A673 (cell line): ENCODE results near the gene AUP1. TPM values are rescaled to one million over a fixed set of nuclear protein-coding genes. Genes with fewer than 3 reads are reported as not detected.
A peak's percentile ranks its signal among the peaks of the same experiment; 100 is the strongest.

ENCODE experiments used
- BruUV-seq: library from RNA; stranded (reverse); fragments of 400-500 nt; replicated peaks from 2 replicates; lab custom pipeline; 2021; lab: Mats Ljungman, UMichigan
- CTCF ChIA-PET: fragments of 300-600 bp; sonication (Branson Sonifier 250); formaldehyde crosslinking; loops from one replicate; lab custom pipeline; 2022; ENCODE audit warnings: antibody characterized with exemption; lab: Charles Lee
- POLR2A ChIA-PET: fragments of 300-600 bp; sonication (Branson Sonifier 250); formaldehyde crosslinking; loops from one replicate; lab custom pipeline; 2022; ENCODE audit warnings: antibody characterized with exemption; ENCODE audit not compliant: low non-redundant PET; lab: Charles Lee
- DNase-seq: peaks from one replicate; pipeline ENCODE4 v3.0.0-alpha.2; 2015; ENCODE audit warnings: low spot score
- H3K27ac ChIP-seq: fragments of 200-600 bp; sonication (generic); 2 replicates; pipeline ENCODE4 v1.5.1; 2016; ENCODE audit warnings: mixed run types, low read depth, mild to moderate bottlenecking, mixed read lengths, antibody characterized with exemption, low read length; ENCODE audit not compliant: poor library complexity, severe bottlenecking
- H3K27me3 ChIP-seq: fragments of 200-600 bp; sonication (generic); replicated peaks from 2 replicates; pipeline ENCODE4 v1.6.1; 2017; ENCODE audit warnings: mixed run types, low read depth, mild to moderate bottlenecking, mixed read lengths, antibody characterized with exemption, low read length; ENCODE audit not compliant: insufficient read depth, poor library complexity
- H3K36me3 ChIP-seq: fragments of 200-600 bp; sonication (generic); 2 replicates; pipeline ENCODE4 v1.6.1; 2016; ENCODE audit warnings: mixed run types, mild to moderate bottlenecking, mixed read lengths, antibody characterized with exemption, low read length; ENCODE audit not compliant: insufficient read depth, poor library complexity, severe bottlenecking
- H3K4me1 ChIP-seq: fragments of 200-600 bp; sonication (generic); 2 replicates; pipeline ENCODE4 v1.6.1; 2017; ENCODE audit warnings: mixed run types, mild to moderate bottlenecking, mixed read lengths, antibody characterized with exemption, low read length; ENCODE audit not compliant: insufficient read depth, poor library complexity, severe bottlenecking
- H3K4me3 ChIP-seq: fragments of 200-600 bp; sonication (generic); 2 replicates; pipeline ENCODE4 v1.5.1; 2016; ENCODE audit warnings: low read depth, mixed run types, mild to moderate bottlenecking, mixed read lengths, low read length; ENCODE audit not compliant: poor library complexity, severe bottlenecking
- H3K9me3 ChIP-seq: fragments of 200-600 bp; sonication (generic); 2 replicates; pipeline ENCODE4 v1.6.1; 2016; ENCODE audit warnings: mixed run types, low read depth, mild to moderate bottlenecking, mixed read lengths, antibody characterized with exemption, low read length; ENCODE audit not compliant: poor library complexity, severe bottlenecking
- CTCF ChIP-seq: fragments of 300-800, 200-600 bp; sonication (generic); conservative IDR thresholded peaks from 2 replicates; pipeline ENCODE4 v1.5.1; 2017; ENCODE audit warnings: low read depth, mild to moderate bottlenecking, antibody characterized with exemption, low read length, moderate library complexity, mixed read lengths
- EZH2 ChIP-seq: fragments of 200-600 bp; sonication (generic); IDR thresholded peaks from 2 replicates; pipeline ENCODE4 v1.6.1; 2017; ENCODE audit warnings: borderline replicate concordance, low read depth, mild to moderate bottlenecking, mixed read lengths, antibody characterized with exemption, low read length; ENCODE audit not compliant: poor library complexity, severe bottlenecking
- intact Hi-C: fragments of 100-400 bp; cut with micrococcal nuclease; formaldehyde crosslinking; loops from one replicate; pipeline ENCODE4 v1.10.0; 2022; ENCODE audit not compliant: unreplicated experiment
- total RNA-seq: library from RNA; stranded (reverse); gene quantifications from 2 replicates; pipeline ENCODE4 v1.2.3, GENCODE V29; 2021

The AUP1 gene
- total RNA-seq, 1 experiment from 2014 or later, result 126 TPM

GRCh38 chr2:74550231-74550630 is 20.7 kb upstream of the AUP1 start:
- H3K9me3 ChIP-seq, result no peaks in the 10 kb centered on the region
- H3K27me3 ChIP-seq, result peaks cover 14% of the 10 kb centered on the region
- POLR2A ChIA-PET, result no interaction called here
- H3K27ac ChIP-seq, result no peak overlapping the region
- no peak overlapping the region for H3K4me3 ChIP-seq
- DNase-seq, result no peak
- H3K4me1 ChIP-seq, result peaks cover 5% of the 10 kb centered on the region
- CTCF ChIA-PET, result no interaction called here
- intact Hi-C loops, result no loop called here
- no TSS peak for BruUV-seq
- no peaks in the 10 kb centered on the region for H3K36me3 ChIP-seq
- no peak for TF ChIP-seq CTCF
- no peak for TF ChIP-seq EZH2

- peaks cover 14% of the 10 kb centered on the region for H3K27me3 ChIP-seq
- H3K36me3 ChIP-seq, result no peaks in the 10 kb centered on the region
- H3K4me3 ChIP-seq, result peak overlapping the region; percentile 48
- intact Hi-C loops, result no loop called here
- H3K4me1 ChIP-seq, result peaks cover 5% of the 10 kb centered on the region
- POLR2A ChIA-PET, result no interaction called here
- peak; percentile 38 for DNase-seq
- H3K27ac ChIP-seq, result no peak overlapping the region
- no TSS peak for BruUV-seq
- CTCF ChIA-PET, result no interaction called here
- TF ChIP-seq EZH2, result no peak
- TF ChIP-seq CTCF, result no peak
- H3K9me3 ChIP-seq, result no peaks in the 10 kb centered on the region
Observed at GRCh38 chr2:74548900-74549826, 19.7 kb upstream of the AUP1 start.

GRCh38 chr2:74548285-74548899 is 18.9 kb upstream of the AUP1 start:
- no peaks in the 10 kb centered on the region for H3K36me3 ChIP-seq
- H3K4me3 ChIP-seq, result peak overlapping the region; percentile 48
- peaks cover 5% of the 10 kb centered on the region for H3K4me1 ChIP-seq
- no peak overlapping the region for H3K27ac ChIP-seq
- no TSS peak for BruUV-seq
- DNase-seq, result peak; percentile 29
- H3K9me3 ChIP-seq, result no peaks in the 10 kb centered on the region
- ChIA-PET CTCF (no interaction called here), POLR2A (no interaction called here)
- intact Hi-C loops, result no loop called here
- TF ChIP-seq EZH2 (no peak), CTCF (no peak)
- peaks cover 14% of the 10 kb centered on the region for H3K27me3 ChIP-seq
